Measurements from ENCODE around the gene ZNF467.

DNA sequence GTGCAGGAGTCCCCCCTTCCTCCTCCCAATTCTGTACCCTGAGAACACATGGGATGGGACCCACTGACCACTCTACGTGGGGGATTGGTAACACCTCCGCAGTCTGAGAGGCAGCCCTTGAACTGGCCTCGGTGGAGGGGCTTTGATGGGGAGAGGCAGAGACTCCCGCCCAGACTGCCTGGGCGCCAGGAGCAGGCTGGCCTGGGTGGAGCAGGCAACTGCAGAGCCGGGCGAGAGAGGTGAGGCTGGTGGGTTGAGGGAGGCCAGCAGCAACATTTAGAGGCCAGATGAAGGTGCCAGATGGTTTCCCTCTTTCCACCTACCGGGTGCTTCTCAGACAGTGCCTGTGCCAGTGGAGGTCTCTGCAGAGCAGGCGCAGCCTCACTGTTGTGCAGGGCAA lies 30.7 kb upstream of the ZNF467 start:
- TF ChIP-seq, protein P1, sequence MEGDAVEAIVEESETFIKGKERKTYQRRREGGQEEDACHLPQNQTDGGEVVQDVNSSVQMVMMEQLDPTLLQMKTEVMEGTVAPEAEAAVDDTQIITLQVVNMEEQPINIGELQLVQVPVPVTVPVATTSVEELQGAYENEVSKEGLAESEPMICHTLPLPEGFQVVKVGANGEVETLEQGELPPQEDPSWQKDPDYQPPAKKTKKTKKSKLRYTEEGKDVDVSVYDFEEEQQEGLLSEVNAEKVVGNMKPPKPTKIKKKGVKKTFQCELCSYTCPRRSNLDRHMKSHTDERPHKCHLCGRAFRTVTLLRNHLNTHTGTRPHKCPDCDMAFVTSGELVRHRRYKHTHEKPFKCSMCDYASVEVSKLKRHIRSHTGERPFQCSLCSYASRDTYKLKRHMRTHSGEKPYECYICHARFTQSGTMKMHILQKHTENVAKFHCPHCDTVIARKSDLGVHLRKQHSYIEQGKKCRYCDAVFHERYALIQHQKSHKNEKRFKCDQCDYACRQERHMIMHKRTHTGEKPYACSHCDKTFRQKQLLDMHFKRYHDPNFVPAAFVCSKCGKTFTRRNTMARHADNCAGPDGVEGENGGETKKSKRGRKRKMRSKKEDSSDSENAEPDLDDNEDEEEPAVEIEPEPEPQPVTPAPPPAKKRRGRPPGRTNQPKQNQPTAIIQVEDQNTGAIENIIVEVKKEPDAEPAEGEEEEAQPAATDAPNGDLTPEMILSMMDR (IDR thresholded peaks at IDR 0.05; ENCODE audit: borderline replicate concordance, extremely low read depth, low read length, poor library complexity, severe bottlenecking), result no peak
- TF ChIP-seq EZH2 (IDR thresholded peaks at IDR 0.05; ENCODE audit: borderline replicate concordance, low read depth, low read length, severe bottlenecking), result no peak
